Stimulated activated memory B cell treated with anti-CD40 and anti-IgM and Interleukin-4, amounts not matched to agents 10 μg/mL and 1 μg/mL and 100 μg/mL, for 72 hours (primary cell): Measurements from ENCODE around the gene BCL3.
A peak's percentile ranks its signal among the peaks of the same experiment; 100 is the strongest.
"Not testable (repeated sequence)": the region's sequence is repeated elsewhere in the genome, so short reads cannot be mapped to it uniquely, and the experiment has no call there.

Experiments
- ATAC-seq: fragments of 150-1000 bp; cut with Tn5 transposase; 2 replicates; pipeline ENCODE4 v1.10.0; 2021
- H3K27ac Mint-ChIP-seq: one replicate; pipeline ENCODE4 v1.8.0; 2022; ENCODE audit warnings: mild to moderate bottlenecking, mixed read lengths
- H3K27me3 Mint-ChIP-seq: one replicate; pipeline ENCODE4 v1.8.0; 2022; ENCODE audit warnings: mixed read lengths
- H3K36me3 Mint-ChIP-seq: one replicate; pipeline ENCODE4 v1.8.0; 2022; ENCODE audit warnings: mixed read lengths
- H3K4me1 Mint-ChIP-seq: one replicate; pipeline ENCODE4 v1.8.0; 2022; ENCODE audit warnings: mixed read lengths
- H3K4me3 Mint-ChIP-seq: one replicate; pipeline ENCODE4 v1.8.0; 2022; ENCODE audit warnings: mild to moderate bottlenecking, moderate library complexity, mixed read lengths
- H3K9me3 Mint-ChIP-seq: one replicate; pipeline ENCODE4 v1.8.0; 2022; ENCODE audit warnings: mixed read lengths

Gene BCL3

GRCh38 chr19:44714597-44715169 is 33.8 kb upstream of the BCL3 start:
- ATAC-seq, result no peak
- no peaks in the 10 kb centered on the region for H3K4me1 Mint-ChIP-seq
- H3K36me3 Mint-ChIP-seq, result no peaks in the 10 kb centered on the region
- peaks cover 26% of the 10 kb centered on the region for H3K27me3 Mint-ChIP-seq
- peaks cover 13% of the 10 kb centered on the region for H3K9me3 Mint-ChIP-seq
- no peak overlapping the region for H3K27ac Mint-ChIP-seq
- no peak overlapping the region for H3K4me3 Mint-ChIP-seq

- ATAC-seq, result no peak
- Mint-ChIP-seq H3K4me3 (no peak overlapping the region), H3K27me3 (peaks cover 4% of the 10 kb centered on the region), H3K4me1 (peaks cover 11% of the 10 kb centered on the region), H3K9me3 (peaks cover 13% of the 10 kb centered on the region), H3K36me3 (no peaks in the 10 kb centered on the region), H3K27ac (no peak overlapping the region)
These were observed 30.9 kb upstream of the BCL3 start for GRCh38 chr19:44717603-44718002.

GRCh38 chr19:44718441-44719261 is 29.9 kb upstream of the BCL3 start:
- no peak for ATAC-seq
- peaks cover 21% of the 10 kb centered on the region for H3K4me1 Mint-ChIP-seq
- peaks cover 11% of the 10 kb centered on the region for H3K9me3 Mint-ChIP-seq
- no peaks in the 10 kb centered on the region for H3K27me3 Mint-ChIP-seq
- no peak overlapping the region for H3K27ac Mint-ChIP-seq
- H3K4me3 Mint-ChIP-seq, result no peak overlapping the region
- H3K36me3 Mint-ChIP-seq, result no peaks in the 10 kb centered on the region

GRCh38 chr19:44719262-44719701 is 29.2 kb upstream of the BCL3 start:
- no peak overlapping the region for H3K27ac Mint-ChIP-seq
- H3K36me3 Mint-ChIP-seq, result no peaks in the 10 kb centered on the region
- H3K4me1 Mint-ChIP-seq, result peaks cover 27% of the 10 kb centered on the region
- ATAC-seq, result no peak
- H3K4me3 Mint-ChIP-seq, result no peak overlapping the region
- H3K9me3 Mint-ChIP-seq, result peaks cover 11% of the 10 kb centered on the region
- peaks cover 4% of the 10 kb centered on the region for H3K27me3 Mint-ChIP-seq

GRCh38 chr19:44720396-44720795 is 28.1 kb upstream of the BCL3 start:
- not testable (repeated sequence) for ATAC-seq, H3K36me3 Mint-ChIP-seq, H3K27ac Mint-ChIP-seq, H3K9me3 Mint-ChIP-seq, H3K4me3 Mint-ChIP-seq
- H3K4me1 Mint-ChIP-seq, result peaks cover 34% of the 10 kb centered on the region
- peaks cover 10% of the 10 kb centered on the region for H3K27me3 Mint-ChIP-seq

GRCh38 chr19:44720945-44721344 is 27.6 kb upstream of the BCL3 start:
- ATAC-seq, result no peak
- Mint-ChIP-seq H3K27ac (no peak overlapping the region), H3K36me3 (no peaks in the 10 kb centered on the region), H3K9me3 (no peaks in the 10 kb centered on the region), H3K4me3 (no peak overlapping the region), H3K27me3 (peaks cover 10% of the 10 kb centered on the region), H3K4me1 (peaks cover 34% of the 10 kb centered on the region)

GRCh38 chr19:44721369-44721768 is 27.1 kb upstream of the BCL3 start:
- H3K4me1 Mint-ChIP-seq, result peaks cover 34% of the 10 kb centered on the region
- H3K27me3 Mint-ChIP-seq, result peaks cover 10% of the 10 kb centered on the region
- not testable (repeated sequence) for H3K36me3 Mint-ChIP-seq, H3K4me3 Mint-ChIP-seq, H3K9me3 Mint-ChIP-seq, H3K27ac Mint-ChIP-seq, ATAC-seq

- ATAC-seq, result no peak
- Mint-ChIP-seq H3K4me1 (peaks cover 34% of the 10 kb centered on the region), H3K9me3 (no peaks in the 10 kb centered on the region), H3K27me3 (peaks cover 10% of the 10 kb centered on the region), H3K4me3 (no peak overlapping the region), H3K36me3 (no peaks in the 10 kb centered on the region), H3K27ac (peak overlapping the region; percentile 52)
These were observed 26.1 kb upstream of the BCL3 start for GRCh38 chr19:44722131-44723121.

GRCh38 chr19:44723299-44723951 is 25.1 kb upstream of the BCL3 start:
- ATAC-seq, result peak; percentile 75
- Mint-ChIP-seq H3K27ac (no peak overlapping the region), H3K4me3 (no peak overlapping the region), H3K4me1 (peaks cover 43% of the 10 kb centered on the region), H3K27me3 (peaks cover 20% of the 10 kb centered on the region), H3K36me3 (no peaks in the 10 kb centered on the region), H3K9me3 (no peaks in the 10 kb centered on the region)

- H3K36me3 Mint-ChIP-seq, result no peaks in the 10 kb centered on the region
- ATAC-seq, result peak; percentile 88
- no peak overlapping the region for H3K4me3 Mint-ChIP-seq
- peaks cover 48% of the 10 kb centered on the region for H3K4me1 Mint-ChIP-seq
- H3K9me3 Mint-ChIP-seq, result no peaks in the 10 kb centered on the region
- H3K27me3 Mint-ChIP-seq, result peaks cover 21% of the 10 kb centered on the region
- H3K27ac Mint-ChIP-seq, result peak overlapping the region; percentile 5
These were observed 24.6 kb upstream of the BCL3 start for GRCh38 chr19:44723952-44724319.

- Mint-ChIP-seq H3K27me3 (peaks cover 30% of the 10 kb centered on the region), H3K36me3 (no peaks in the 10 kb centered on the region), H3K4me3 (no peak overlapping the region), H3K9me3 (no peaks in the 10 kb centered on the region), H3K27ac (peak overlapping the region; percentile 22), H3K4me1 (peaks cover 59% of the 10 kb centered on the region)
- no peak for ATAC-seq
These were observed 23.3 kb upstream of the BCL3 start for GRCh38 chr19:44725251-44725650.

- H3K4me1 Mint-ChIP-seq, result peaks cover 59% of the 10 kb centered on the region
- peaks cover 30% of the 10 kb centered on the region for H3K27me3 Mint-ChIP-seq
- no peak for ATAC-seq
- H3K9me3 Mint-ChIP-seq, result no peaks in the 10 kb centered on the region
- no peaks in the 10 kb centered on the region for H3K36me3 Mint-ChIP-seq
- no peak overlapping the region for H3K4me3 Mint-ChIP-seq
- peak overlapping the region; percentile 22 for H3K27ac Mint-ChIP-seq
These were observed 22.8 kb upstream of the BCL3 start for GRCh38 chr19:44725684-44726083.

- no peaks in the 10 kb centered on the region for H3K36me3 Mint-ChIP-seq
- ATAC-seq, result no peak
- no peak overlapping the region for H3K4me3 Mint-ChIP-seq
- no peaks in the 10 kb centered on the region for H3K9me3 Mint-ChIP-seq
- H3K27me3 Mint-ChIP-seq, result peaks cover 30% of the 10 kb centered on the region
- peak overlapping the region; percentile 22 for H3K27ac Mint-ChIP-seq
- peaks cover 59% of the 10 kb centered on the region for H3K4me1 Mint-ChIP-seq
These were observed 22.0 kb upstream of the BCL3 start for GRCh38 chr19:44726465-44726864.

GRCh38 chr19:44728178-44728577 is 20.3 kb upstream of the BCL3 start:
- Mint-ChIP-seq H3K27ac (peak overlapping the region; percentile 35), H3K36me3 (no peaks in the 10 kb centered on the region), H3K27me3 (peaks cover 37% of the 10 kb centered on the region), H3K4me3 (no peak overlapping the region), H3K4me1 (peaks cover 43% of the 10 kb centered on the region), H3K9me3 (no peaks in the 10 kb centered on the region)
- ATAC-seq, result no peak
